ENCODE results near the gene IQSEC1. TPM values are rescaled to one million over a fixed set of nuclear protein-coding genes. Genes with fewer than 3 reads are reported as not detected.

Gene IQSEC1
- total RNA-seq, 1 donor from 2014 or later, result 31.3 TPM

GRCh38 chr3:13079510-13079909 lies 6.3 kb upstream of the IQSEC1 start:
- Mint-ChIP-seq H3K9me3 (no peaks in the 10 kb centered on the region), H3K27ac (ENCODE audit: unreplicated experiment) (no peak overlapping the region), H3K36me3 (ENCODE audit: low read depth) (no peaks in the 10 kb centered on the region), H3K4me3 (no peak overlapping the region), H3K4me1 (peaks cover 4% of the 10 kb centered on the region), H3K27me3 (ENCODE audit: low read depth) (peaks cover 36% of the 10 kb centered on the region)
- TF ChIP-seq CTCF (conservative IDR thresholded peaks at IDR 0.05), result no peak
- no peak for DNase-seq (ENCODE audit: low read depth, low spot score)

- no peak overlapping the region for H3K27ac Mint-ChIP-seq (ENCODE audit: unreplicated experiment)
- H3K4me3 Mint-ChIP-seq, result no peak overlapping the region
- H3K36me3 Mint-ChIP-seq (ENCODE audit: low read depth), result no peaks in the 10 kb centered on the region
- no peak for DNase-seq (ENCODE audit: low read depth, low spot score)
- H3K9me3 Mint-ChIP-seq, result no peaks in the 10 kb centered on the region
- no peak for TF ChIP-seq CTCF (conservative IDR thresholded peaks at IDR 0.05)
- H3K27me3 Mint-ChIP-seq (ENCODE audit: low read depth), result peaks cover 41% of the 10 kb centered on the region
- peaks cover 8% of the 10 kb centered on the region for H3K4me1 Mint-ChIP-seq
Measured at GRCh38 chr3:13079051-13079450, 5.8 kb upstream of the IQSEC1 start.

DNA sequence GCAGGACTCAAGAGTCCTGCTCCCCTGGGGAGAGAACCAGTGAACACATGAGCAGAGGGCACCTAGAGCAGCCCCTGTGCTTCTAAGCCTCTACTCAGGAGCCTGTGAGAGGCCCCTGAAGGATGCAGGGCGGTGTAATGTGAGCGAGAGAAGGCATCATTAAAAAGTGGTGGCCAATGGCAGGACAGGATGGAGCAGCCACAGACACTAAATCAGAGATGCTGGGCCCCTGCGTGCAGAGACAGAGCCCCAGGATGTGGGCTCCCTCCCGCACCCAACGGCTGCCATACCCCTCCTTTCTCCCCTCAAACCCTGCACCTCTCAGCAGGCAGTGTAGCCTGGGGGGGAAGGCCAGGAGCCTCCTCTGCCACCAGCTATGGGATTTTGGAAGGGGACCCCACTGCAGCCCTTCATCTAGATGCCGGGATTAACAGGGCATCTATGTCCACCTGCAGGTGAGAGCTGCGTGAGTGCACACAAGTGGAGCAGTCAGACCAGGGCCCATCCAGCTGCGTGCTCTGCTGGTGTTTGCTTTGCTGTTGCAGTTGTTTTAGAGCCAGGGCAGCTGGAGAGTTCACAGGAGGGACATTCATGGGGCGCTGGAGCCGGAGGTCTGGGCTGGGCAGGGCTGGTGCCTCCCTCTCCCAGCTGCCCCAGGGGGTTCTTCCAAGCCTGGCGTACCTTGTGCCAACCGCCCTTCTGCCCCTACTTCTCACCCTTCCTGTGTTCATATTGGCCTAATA lies 5.1 kb upstream of the IQSEC1 start:
- no peaks in the 10 kb centered on the region for H3K9me3 Mint-ChIP-seq
- H3K36me3 Mint-ChIP-seq (ENCODE audit: low read depth), result no peaks in the 10 kb centered on the region
- H3K27me3 Mint-ChIP-seq (ENCODE audit: low read depth), result peaks cover 47% of the 10 kb centered on the region
- H3K4me3 Mint-ChIP-seq, result no peak overlapping the region
- H3K4me1 Mint-ChIP-seq, result peaks cover 11% of the 10 kb centered on the region
- no peak for DNase-seq (ENCODE audit: low read depth, low spot score)
- H3K27ac Mint-ChIP-seq (ENCODE audit: unreplicated experiment), result no peak overlapping the region
- no peak for TF ChIP-seq CTCF (conservative IDR thresholded peaks at IDR 0.05)

- H3K4me3 Mint-ChIP-seq, result no peak overlapping the region
- H3K36me3 Mint-ChIP-seq (ENCODE audit: low read depth), result no peaks in the 10 kb centered on the region
- peaks cover 51% of the 10 kb centered on the region for H3K27me3 Mint-ChIP-seq (ENCODE audit: low read depth)
- no peak for DNase-seq (ENCODE audit: low read depth, low spot score)
- H3K9me3 Mint-ChIP-seq, result no peaks in the 10 kb centered on the region
- no peak overlapping the region for H3K27ac Mint-ChIP-seq (ENCODE audit: unreplicated experiment)
- H3K4me1 Mint-ChIP-seq, result peaks cover 11% of the 10 kb centered on the region
- TF ChIP-seq CTCF (conservative IDR thresholded peaks at IDR 0.05), result no peak
Measured at GRCh38 chr3:13077431-13078162, 4.4 kb upstream of the IQSEC1 start.

DNA sequence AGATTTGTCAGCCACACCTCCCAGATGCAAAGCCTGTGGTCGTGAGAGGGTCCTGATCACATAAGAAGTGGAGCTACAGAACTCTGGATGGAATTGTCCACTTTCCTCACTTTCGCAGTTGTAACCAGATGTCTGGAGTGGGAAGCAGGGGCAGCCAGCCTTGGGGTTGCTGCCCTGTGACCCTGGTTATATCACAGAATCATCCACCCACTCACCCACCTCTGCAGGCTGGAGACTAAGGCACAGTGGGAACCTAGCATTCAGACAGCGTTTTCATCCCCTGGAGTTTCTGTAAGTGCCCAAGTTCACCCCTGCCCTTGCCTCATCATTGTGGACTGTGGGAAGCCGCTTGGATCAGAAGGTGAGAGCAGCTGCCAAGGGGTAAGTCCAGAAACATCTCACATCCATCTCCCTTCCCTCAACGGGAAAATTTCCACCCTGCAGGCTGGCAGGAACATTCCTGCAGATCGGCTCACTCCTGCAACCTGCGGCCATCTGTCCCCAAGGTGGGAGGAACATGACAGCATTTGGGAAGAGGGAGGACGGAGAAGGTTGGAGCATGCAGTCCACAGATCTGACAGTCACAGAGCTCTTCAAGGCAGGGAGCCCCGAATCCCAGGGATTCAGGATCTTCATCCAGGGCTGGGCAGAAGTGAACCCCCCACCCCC lies 2.9 kb upstream of the IQSEC1 start:
- H3K27me3 Mint-ChIP-seq (ENCODE audit: low read depth), result peaks cover 53% of the 10 kb centered on the region
- H3K4me3 Mint-ChIP-seq, result no peak overlapping the region
- H3K27ac Mint-ChIP-seq (ENCODE audit: unreplicated experiment), result no peak overlapping the region
- DNase-seq (ENCODE audit: low read depth, low spot score), result no peak
- no peak for TF ChIP-seq CTCF (conservative IDR thresholded peaks at IDR 0.05)
- H3K36me3 Mint-ChIP-seq (ENCODE audit: low read depth), result no peaks in the 10 kb centered on the region
- no peaks in the 10 kb centered on the region for H3K9me3 Mint-ChIP-seq
- peaks cover 11% of the 10 kb centered on the region for H3K4me1 Mint-ChIP-seq
